Suprapubic skin (tissue), 4 donors: Measurements from ENCODE around the gene IL18RAP. TPM values are rescaled to one million over a fixed set of nuclear protein-coding genes. Genes with fewer than 3 reads are reported as not detected.

Experiments
- DNase-seq, 2 donors: peaks; one replicate each; pipeline ENCODE4 v3.0.0-alpha.2; 2019; ENCODE audit warnings: low spot score in 2 of 2
- H3K27ac ChIP-seq: fragments of 200-600 bp; sonication (generic); one replicate; pipeline ENCODE4 v1.5.1; 2019
- H3K27me3 ChIP-seq: fragments of 200-600 bp; sonication (generic); one replicate; pipeline ENCODE4 v1.5.1; 2019
- H3K36me3 ChIP-seq: fragments of 200-600 bp; sonication (generic); one replicate; pipeline ENCODE4 v1.5.1; 2019
- H3K4me1 ChIP-seq: fragments of 200-600 bp; sonication (generic); one replicate; pipeline ENCODE4 v1.5.1; 2019
- H3K4me3 ChIP-seq: fragments of 200-600 bp; sonication (generic); one replicate; pipeline ENCODE4 v1.5.1; 2019; ENCODE audit warnings: mild to moderate bottlenecking
- H3K9me3 ChIP-seq: fragments of 200-600 bp; sonication (generic); one replicate; pipeline ENCODE4 v1.5.1; 2019
- EP300 ChIP-seq: sonication (generic); formaldehyde crosslinking; IDR thresholded peaks from one replicate; pipeline ENCODE4 v1.6.1; 2017; ENCODE audit warnings: antibody characterized with exemption
- POLR2A ChIP-seq, 2 donors: fragments of 450-650 bp; IDR thresholded peaks; one replicate each; pipeline ENCODE4 v1.6.1; 2017; ENCODE audit warnings: antibody characterized with exemption in 2 of 2, mild to moderate bottlenecking in 2 of 2, moderate library complexity in 2 of 2
- POLR2AphosphoS5 ChIP-seq, 3 donors: sonication (generic); formaldehyde crosslinking; IDR thresholded peaks; one replicate each; pipeline ENCODE4 v1.6.1; 2017; ENCODE audit warnings: antibody characterized with exemption in 3 of 3
- WGBS: methylation state at CpG from one replicate; pipeline ENCODE4 v1.1.5; 2018; 5-methylcytosine and 5-hydroxymethylcytosine counted together
- total RNA-seq, 4 donors: library from RNA; depleted of rRNA; stranded (reverse); fragments of >200 nt; gene quantifications; one replicate each; pipeline ENCODE4 v1.1.0, GENCODE V29; 2016
- TF ChIP-seq, protein P1 (sequence below), 2 donors: fragments of 200-600 bp in 1 of 2; fragments of 450-650 bp in 1 of 2; sonication (generic) in 1 of 2; IDR thresholded peaks; one replicate each; pipeline ENCODE4 v1.5.1; 2016 to 2019; ENCODE audit warnings: antibody characterized with exemption in 2 of 2, mild to moderate bottlenecking in 1 of 2, moderate library complexity in 1 of 2

IL18RAP gene
- total RNA-seq, 4 donors from 2014 or later = 0.59 to 2.3 TPM; not detected in 2

DNA sequence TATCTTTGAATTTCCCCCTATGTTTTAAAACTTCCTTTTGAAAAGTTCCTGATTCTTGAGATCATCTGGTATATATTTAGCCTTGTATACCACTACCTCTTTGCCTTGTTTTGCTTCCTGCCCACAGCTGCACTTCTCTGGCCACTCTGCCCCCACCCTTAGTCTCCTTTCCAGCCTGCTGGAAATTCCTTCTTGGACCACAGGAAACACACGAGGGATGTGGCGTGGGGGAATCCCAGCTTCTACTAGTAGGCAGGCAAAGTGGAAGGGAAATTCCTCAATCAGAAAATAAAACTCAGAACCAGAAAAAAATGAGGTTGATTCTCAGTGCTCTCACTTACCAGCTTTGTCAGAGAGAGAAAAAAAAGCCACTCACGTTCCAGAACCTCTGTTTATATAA lies 13.4 kb downstream of the IL18RAP start:
- no peak for DNase-seq
- Histone ChIP-seq H3K9me3 (no peaks in the 10 kb centered on the region), H3K36me3 (no peaks in the 10 kb centered on the region), H3K27ac (no peak overlapping the region), H3K4me1 (no peaks in the 10 kb centered on the region), H3K4me3 (no peak overlapping the region), H3K27me3 (no peaks in the 10 kb centered on the region)
- WGBS = 20% methylated on average over 3 of the region's 3 CpGs
- TF ChIP-seq EP300 = no peak
- TF ChIP-seq POLR2AphosphoS5 (IDR thresholded peaks at IDR 0.05) = no peak
- TF ChIP-seq, protein P1, sequence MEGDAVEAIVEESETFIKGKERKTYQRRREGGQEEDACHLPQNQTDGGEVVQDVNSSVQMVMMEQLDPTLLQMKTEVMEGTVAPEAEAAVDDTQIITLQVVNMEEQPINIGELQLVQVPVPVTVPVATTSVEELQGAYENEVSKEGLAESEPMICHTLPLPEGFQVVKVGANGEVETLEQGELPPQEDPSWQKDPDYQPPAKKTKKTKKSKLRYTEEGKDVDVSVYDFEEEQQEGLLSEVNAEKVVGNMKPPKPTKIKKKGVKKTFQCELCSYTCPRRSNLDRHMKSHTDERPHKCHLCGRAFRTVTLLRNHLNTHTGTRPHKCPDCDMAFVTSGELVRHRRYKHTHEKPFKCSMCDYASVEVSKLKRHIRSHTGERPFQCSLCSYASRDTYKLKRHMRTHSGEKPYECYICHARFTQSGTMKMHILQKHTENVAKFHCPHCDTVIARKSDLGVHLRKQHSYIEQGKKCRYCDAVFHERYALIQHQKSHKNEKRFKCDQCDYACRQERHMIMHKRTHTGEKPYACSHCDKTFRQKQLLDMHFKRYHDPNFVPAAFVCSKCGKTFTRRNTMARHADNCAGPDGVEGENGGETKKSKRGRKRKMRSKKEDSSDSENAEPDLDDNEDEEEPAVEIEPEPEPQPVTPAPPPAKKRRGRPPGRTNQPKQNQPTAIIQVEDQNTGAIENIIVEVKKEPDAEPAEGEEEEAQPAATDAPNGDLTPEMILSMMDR (IDR thresholded peaks at IDR 0.05) = no peak
- TF ChIP-seq POLR2A (IDR thresholded peaks at IDR 0.05) = no peak

DNA sequence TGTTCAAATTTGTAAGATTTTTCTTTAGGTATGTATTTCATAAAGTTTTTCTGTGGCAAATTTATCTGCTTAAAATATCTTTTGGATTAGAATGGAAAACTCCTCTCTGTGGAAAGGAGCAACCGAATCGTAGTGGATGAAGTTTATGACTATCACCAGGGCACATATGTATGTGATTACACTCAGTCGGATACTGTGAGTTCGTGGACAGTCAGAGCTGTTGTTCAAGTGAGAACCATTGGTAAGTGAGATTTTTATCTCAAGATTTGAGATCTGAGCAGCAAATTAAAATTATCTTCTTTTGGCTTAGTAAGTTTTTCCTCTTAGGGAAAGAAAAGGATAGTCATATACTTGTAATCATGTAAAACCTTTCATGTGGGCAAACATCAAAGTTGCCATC lies 14.2 kb downstream of the IL18RAP start:
- H3K4me3 ChIP-seq = no peak overlapping the region
- WGBS = 53% methylated on average over 4 of the region's 4 CpGs
- no peaks in the 10 kb centered on the region for H3K27me3 ChIP-seq
- no peaks in the 10 kb centered on the region for H3K9me3 ChIP-seq
- H3K36me3 ChIP-seq = no peaks in the 10 kb centered on the region
- H3K27ac ChIP-seq = no peak overlapping the region
- TF ChIP-seq, protein P1 (IDR thresholded peaks at IDR 0.05) = no peak
- TF ChIP-seq POLR2A (IDR thresholded peaks at IDR 0.05) (no peak), POLR2AphosphoS5 (IDR thresholded peaks at IDR 0.05) (no peak), EP300 (no peak)
- no peaks in the 10 kb centered on the region for H3K4me1 ChIP-seq
- DNase-seq = no peak

DNA sequence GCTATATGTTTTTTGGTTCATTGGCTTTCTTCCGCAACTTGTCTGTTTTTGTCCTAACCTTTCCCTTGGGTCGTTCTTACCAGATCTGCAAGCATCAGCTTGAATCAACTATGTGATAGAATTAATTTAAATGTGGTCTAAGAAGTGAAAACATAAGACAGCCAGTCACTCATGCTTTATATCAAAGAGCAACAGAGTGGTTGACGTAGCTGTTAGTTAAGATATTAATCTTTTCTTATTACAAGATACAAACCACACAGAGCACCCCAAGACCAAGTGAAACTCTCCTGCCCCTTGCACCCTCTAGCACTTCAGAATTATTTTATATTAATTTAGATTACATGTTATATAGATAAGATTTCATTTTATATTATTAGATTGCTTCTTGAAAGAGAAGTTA lies 15.2 kb downstream of the IL18RAP start:
- Histone ChIP-seq H3K36me3 (no peaks in the 10 kb centered on the region), H3K27me3 (no peaks in the 10 kb centered on the region), H3K4me1 (peaks cover 7% of the 10 kb centered on the region), H3K27ac (no peak overlapping the region), H3K9me3 (no peaks in the 10 kb centered on the region), H3K4me3 (no peak overlapping the region)
- no peak for DNase-seq
- 77% methylated on average over 3 of the region's 3 CpGs for WGBS
- TF ChIP-seq EP300 (no peak), POLR2A (IDR thresholded peaks at IDR 0.05) (no peak), POLR2AphosphoS5 (IDR thresholded peaks at IDR 0.05) (no peak)
- TF ChIP-seq, protein P1 (IDR thresholded peaks at IDR 0.05) = no peak

DNA sequence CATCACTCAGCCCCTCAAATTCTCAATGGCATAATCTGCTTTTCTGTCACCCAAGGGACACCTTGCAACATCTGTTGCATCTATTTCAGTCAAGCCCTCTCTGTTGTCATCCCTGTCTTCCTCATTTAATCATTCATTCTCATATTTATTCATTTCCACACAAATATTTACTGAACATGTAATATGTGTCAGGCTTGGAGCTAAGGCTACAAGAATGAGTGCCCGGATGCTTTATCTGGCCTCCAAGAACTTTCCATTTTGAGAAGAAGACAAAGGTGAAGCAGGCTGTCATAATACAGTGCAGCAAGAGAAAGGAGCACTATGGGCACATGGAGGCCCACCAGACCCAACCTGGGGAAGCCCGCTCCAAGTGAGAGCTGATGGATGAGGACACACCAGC lies 15.6 kb downstream of the IL18RAP start:
- 98% methylated on average over 2 of the region's 2 CpGs for WGBS
- Histone ChIP-seq H3K27ac (no peak overlapping the region), H3K36me3 (no peaks in the 10 kb centered on the region), H3K9me3 (no peaks in the 10 kb centered on the region), H3K27me3 (no peaks in the 10 kb centered on the region), H3K4me1 (peaks cover 11% of the 10 kb centered on the region), H3K4me3 (no peak overlapping the region)
- DNase-seq = no peak
- no peak for TF ChIP-seq POLR2AphosphoS5 (IDR thresholded peaks at IDR 0.05)
- TF ChIP-seq, protein P1 (IDR thresholded peaks at IDR 0.05) = no peak
- TF ChIP-seq POLR2A (IDR thresholded peaks at IDR 0.05) = no peak

DNA sequence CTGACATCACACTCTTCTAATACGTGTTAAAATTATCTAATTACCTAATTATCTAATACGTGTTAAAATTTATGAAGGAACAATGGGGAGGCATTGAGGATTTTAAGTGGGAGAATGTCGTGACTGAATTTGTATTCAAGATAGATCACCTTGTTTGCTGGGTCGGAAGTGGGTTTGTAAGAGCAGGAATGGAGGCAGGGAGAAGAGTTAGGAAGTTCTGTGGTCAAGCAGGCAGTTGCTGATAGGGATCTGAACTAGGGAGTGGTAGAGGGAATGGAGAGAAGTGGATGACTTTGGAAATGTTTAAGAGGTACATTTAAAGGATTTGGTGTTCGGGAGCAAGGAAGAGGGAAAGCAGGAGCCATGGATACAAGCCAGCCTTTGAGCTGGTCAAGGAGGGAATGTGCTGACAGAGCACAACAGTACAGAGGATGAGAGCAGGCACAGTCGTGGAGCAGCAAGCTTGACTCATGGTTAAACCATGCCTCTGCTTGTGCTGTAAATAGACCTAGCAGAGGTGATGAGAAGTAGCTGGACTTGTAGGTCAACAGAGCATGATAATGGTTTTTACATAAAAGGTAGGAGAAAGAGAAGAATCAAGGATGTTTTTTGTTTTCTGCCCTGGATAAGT lies 16.2 kb downstream of the IL18RAP start:
- Histone ChIP-seq H3K4me1 (peaks cover 11% of the 10 kb centered on the region), H3K4me3 (no peak overlapping the region), H3K36me3 (no peaks in the 10 kb centered on the region), H3K27ac (no peak overlapping the region), H3K27me3 (no peaks in the 10 kb centered on the region), H3K9me3 (no peaks in the 10 kb centered on the region)
- TF ChIP-seq, protein P1 (IDR thresholded peaks at IDR 0.05) = no peak
- no peak for TF ChIP-seq POLR2AphosphoS5 (IDR thresholded peaks at IDR 0.05)
- TF ChIP-seq POLR2A (IDR thresholded peaks at IDR 0.05) = no peak
- no peak for TF ChIP-seq EP300
- 65% methylated on average over 6 of the region's 6 CpGs for WGBS
- DNase-seq = no peak
